GM18951 (cell line): ENCODE data around the gene SPECC1.
A peak's percentile ranks its signal among the peaks of the same experiment; 100 is the strongest.
"Not testable (repeated sequence)": the region's sequence is repeated elsewhere in the genome, so short reads cannot be mapped to it uniquely, and the experiment has no call there.

Experiments
- POLR2A ChIP-seq: IDR thresholded peaks from 4 replicates; pipeline ENCODE4 v1.6.1; 2011; ENCODE audit warnings: mild to moderate bottlenecking; ENCODE audit not compliant: insufficient read length, insufficient read depth; ENCODE audit errors: extremely low read depth
- in situ Hi-C: fragments of 300-500 bp; cut with MboI; formaldehyde crosslinking; loops from one replicate; pipeline ENCODE4 v1.12.0; 2022; ENCODE audit warnings: low sequenced_read_pairs, mixed read lengths, inconsistent platforms; ENCODE audit not compliant: unreplicated experiment

SPECC1 gene

GRCh38 chr17:20009302-20010098 is at the start of gene SPECC1:
Gene SPECC1, plus strand, starts transcription at chr17:20009359. Its CDS starts 87,293 bp downstream, at chr17:20096652.
- in situ Hi-C loops = no loop called here
- TF ChIP-seq POLR2A = no peak

GRCh38 chr17:19962954-19963353 is 46.2 kb upstream of the SPECC1 start:
- in situ Hi-C loops = not testable (repeated sequence)

- TF ChIP-seq POLR2A = no peak
- in situ Hi-C loops = no loop called here
These were observed 36.0 kb upstream of the SPECC1 start for GRCh38 chr17:19973156-19973555.

GRCh38 chr17:19975601-19976000 is 33.6 kb upstream of the SPECC1 start:
- TF ChIP-seq POLR2A = no peak
- in situ Hi-C loops = no loop called here

- peak; percentile 80 for TF ChIP-seq POLR2A
- in situ Hi-C loops = no loop called here
These were observed 31.6 kb upstream of the SPECC1 start, which contains the start of gene AKAP10 for GRCh38 chr17:19977293-19978208. Gene AKAP10, minus strand, starts transcription at chr17:19977828. Its CDS starts 149 bp downstream, at chr17:19977679.

GRCh38 chr17:19978209-19978802 is 30.9 kb upstream of the SPECC1 start:
- TF ChIP-seq POLR2A = no peak
- in situ Hi-C loops = no loop called here

GRCh38 chr17:19978805-19979211 is 30.4 kb upstream of the SPECC1 start:
- TF ChIP-seq POLR2A = no peak
- in situ Hi-C loops = no loop called here

- in situ Hi-C loops = no loop called here
- TF ChIP-seq POLR2A = no peak
These were observed 29.0 kb upstream of the SPECC1 start for GRCh38 chr17:19979917-19980770.

GRCh38 chr17:19986941-19987861 is 22.0 kb upstream of the SPECC1 start:
- TF ChIP-seq POLR2A = no peak
- in situ Hi-C loops = no loop called here

- no peak for TF ChIP-seq POLR2A
- in situ Hi-C loops = no loop called here
These were observed 21.3 kb upstream of the SPECC1 start for GRCh38 chr17:19987897-19988296.

- in situ Hi-C loops = loop anchor here (5.0 to 10.0 kb wide), 3 partner anchors 121 to 323 kb away; no protein-coding TSS in a partner anchor
- no peak for TF ChIP-seq POLR2A
These were observed 17.8 kb upstream of the SPECC1 start for GRCh38 chr17:19991252-19991885.
